ENCODE data around the gene DEFB123.

Gene DEFB123

DNA sequence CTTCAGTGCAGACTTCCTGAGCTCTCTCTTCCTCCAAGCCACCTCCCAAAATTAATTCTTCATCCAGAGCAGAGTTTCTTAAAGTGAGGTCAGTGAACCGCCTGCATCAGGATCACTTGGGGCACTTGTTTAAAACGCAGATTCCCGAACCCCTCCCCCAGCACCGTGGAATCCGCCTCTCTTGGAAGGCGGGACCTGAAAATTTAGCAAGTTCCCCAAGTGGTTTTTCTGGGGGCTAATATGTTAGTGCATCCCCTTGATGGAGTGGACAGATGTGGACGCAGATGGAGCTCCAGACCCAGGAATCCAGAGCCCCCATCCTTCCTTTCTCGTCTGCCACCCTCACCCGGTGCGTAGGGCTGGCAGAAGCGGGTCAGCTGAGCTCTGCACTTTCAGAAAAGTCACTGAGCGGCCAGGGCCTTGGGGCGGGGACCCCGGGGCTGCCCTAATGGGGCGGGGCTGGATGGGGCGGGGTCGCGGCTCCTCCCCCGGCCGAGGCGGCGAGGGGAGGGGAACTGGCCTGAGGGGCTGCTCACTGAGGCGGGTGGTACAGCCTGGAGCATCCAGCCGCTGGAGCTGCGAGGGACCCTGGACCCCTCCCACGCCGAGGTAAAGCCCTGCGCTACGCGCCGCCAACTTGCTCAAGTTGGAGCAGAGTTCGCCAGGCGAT is 34.5 kb downstream of the DEFB123 start, which contains the start of the genes DEFB124 and REM1:
Gene DEFB124, minus strand, starts transcription at position 370 of the 670 bp plus-strand sequence. CDS start 2,114 bp downstream, outside the sequence.
Gene REM1, plus strand, starts transcription at position 531 of the 670 bp plus-strand sequence. CDS start 1,158 bp downstream, outside the sequence.
- no peak for DNase-seq

DNA sequence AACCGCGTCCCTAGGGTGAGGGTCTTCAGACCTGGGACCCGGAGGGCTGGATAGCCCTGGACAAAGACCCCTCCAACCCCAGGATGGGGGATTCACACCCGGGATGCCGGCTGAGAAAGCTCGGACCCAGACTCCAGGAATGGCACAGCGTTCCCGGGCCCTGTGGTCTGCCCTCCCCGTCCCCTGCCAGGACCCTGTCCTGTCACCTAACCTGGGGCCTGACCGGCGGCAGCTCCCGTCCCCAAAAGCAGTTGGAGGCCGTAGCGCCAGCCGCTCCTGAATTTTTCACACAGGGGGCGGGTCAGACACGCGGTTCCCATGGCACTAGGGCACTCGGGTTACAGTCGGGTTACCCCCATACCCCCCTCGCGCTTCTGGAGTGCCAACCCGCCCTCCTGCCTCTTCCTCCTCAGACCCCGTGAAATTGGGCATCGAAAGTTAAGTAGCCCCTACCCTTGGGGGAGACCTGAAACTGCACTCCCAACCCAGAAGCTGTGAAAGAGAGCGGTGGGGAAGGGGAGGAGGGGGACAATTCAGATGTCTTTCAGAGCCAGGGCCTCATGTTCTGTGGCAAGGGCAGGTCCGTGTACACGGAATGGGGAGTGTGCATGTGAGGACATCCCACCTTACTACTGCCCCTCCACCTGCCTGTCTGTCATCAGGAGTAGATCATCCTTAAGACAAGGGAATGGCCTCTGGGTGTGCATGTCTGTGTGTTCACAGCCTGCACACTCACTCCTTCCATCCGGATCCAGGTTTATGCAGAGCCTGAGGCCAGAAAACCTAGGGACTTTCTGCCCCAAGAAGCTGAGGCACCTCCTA is 35.3 kb downstream of the DEFB123 start:
- DNase-seq = no peak

DNA sequence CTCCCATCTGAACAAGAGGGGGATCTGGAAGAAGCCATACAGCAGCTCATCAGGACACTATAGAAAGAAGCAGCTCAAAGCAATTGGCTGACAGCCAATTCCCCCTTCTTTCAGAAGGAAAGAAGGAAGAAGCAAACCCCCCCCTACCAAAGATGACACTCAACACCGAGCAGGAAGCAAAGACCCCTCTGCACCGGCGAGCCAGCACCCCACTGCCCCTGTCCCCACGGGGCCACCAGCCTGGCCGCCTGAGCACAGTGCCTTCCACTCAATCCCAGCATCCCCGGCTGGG is 35.8 kb downstream of the DEFB123 start:
- no peak for DNase-seq

DNA sequence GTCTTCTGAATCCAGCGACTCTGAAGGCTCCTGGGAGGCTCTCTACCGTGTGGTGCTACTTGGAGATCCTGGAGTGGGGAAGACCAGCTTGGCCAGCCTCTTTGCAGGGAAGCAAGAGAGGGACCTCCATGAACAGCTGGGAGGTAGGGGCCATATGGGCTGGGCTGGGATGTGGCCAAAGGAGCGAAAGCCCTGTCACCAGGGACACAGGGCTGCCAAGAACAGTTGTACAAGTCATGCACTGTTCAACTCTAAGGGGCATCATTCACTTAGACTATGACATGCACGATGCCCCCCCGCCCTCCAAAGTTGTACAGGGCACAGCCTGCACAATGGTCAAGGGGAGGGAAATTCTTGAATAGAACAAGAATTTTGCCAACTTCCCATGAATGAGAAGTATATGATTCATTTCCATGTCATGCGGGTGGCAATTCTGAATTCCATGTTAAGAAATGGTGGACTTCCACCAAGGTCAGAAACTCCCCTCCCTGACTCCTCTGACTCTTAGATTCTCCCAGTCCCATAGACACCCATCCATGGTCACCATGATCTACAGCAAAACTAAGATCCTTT is 36.3 kb downstream of the DEFB123 start:
- no peak for DNase-seq

DNA sequence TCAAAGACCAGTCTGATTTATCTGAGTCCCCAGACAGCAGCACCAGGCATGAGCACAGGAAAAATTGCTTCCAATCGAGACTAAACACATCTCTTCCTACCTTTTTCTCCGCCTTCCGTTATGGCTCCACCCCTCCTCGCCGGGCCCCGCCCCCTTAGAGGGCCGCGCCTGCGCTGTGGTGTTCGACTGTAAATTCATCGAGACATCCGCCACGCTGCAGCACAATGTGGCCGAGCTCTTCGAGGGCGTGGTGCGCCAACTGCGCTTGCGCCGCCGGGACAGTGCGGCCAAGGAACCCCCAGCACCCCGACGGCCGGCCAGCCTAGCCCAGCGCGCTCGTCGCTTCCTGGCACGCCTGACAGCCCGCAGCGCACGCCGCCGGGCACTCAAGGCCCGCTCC is 43.6 kb downstream of the DEFB123 start:
- no peak for DNase-seq

DNA sequence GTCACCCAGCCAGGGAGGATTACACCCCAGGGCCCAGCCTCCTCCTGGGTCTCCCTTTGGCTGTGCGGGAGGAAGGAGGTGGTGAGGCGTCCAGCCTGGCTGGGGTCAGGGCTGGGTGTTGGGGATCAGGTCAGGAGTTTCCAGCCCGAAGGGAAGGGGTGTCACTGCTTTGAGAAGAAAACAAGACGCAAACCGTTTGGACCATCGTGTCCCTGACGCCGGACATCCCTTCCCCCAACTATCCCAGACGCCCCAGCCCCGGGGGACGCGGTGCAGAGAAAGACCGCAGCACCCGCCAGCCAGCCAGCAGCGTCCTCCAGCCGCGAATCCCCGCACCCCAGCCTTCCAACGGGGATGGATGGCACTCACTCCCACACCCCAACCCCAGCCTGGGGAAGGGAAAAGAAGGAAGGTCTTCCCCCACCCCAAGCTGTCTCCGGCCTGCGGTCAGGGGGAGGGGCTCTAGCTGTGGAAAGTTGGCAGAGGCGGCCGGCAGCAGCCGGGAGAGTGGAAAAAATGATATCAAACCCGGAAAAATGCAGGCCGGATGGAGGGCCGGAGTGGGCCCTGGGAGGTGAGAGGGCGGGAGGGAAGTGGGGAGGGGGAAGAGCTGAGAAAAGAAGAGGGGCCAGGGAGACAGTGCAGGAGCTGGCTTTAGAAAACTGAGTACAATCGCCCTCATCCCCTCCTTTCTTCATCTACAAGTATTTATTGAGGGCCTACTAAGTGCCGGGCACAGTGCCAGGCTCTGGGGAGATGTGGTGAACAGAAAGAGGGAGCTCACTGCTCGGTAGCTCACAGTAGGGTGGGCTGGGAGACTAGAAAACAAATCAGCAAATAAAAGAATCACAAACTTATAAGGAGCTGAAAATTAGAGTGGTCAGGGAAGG is 45.3 kb downstream of the DEFB123 start:
- DNase-seq = no peak

DNA sequence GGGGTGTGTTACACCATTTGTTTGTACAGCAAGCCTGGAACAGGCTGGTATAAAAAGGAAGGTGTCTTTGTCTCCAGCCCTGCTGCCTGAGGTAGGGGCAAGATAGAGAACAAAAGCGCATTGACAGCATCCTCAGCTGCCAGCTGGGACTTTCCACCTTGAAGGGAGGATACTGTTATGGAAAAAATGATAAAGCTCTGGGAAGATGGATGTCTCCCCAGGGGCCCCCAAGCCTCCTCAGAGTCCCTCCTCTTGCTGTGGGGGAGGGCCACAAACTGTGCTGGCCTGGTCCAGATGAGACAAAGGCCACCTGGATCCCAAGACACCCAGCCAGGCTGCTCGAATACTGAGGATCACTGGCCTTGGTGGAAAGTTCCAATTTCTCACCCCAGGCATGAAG is 47.7 kb downstream of the DEFB123 start:
- no peak for DNase-seq

DNA sequence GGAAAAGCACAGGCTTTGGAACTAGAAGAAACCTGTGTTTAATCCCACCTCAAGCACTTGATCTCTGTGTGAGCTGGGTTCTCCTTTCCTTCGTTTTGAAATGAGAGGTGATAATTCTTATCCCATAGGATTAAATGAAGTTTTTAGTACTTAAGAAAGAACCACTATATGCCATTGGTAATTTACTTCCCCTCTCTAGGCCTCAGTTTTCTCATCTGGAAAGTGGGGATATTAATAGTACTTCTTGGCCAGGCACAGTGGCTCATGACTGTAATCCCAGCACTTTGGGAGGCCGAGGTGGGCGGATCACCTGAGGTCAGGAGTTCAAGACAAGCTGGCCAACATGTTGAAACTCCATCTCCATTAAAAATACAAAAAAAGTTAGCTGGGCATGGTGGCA is 48.7 kb downstream of the DEFB123 start:
- no peak for DNase-seq

DNA sequence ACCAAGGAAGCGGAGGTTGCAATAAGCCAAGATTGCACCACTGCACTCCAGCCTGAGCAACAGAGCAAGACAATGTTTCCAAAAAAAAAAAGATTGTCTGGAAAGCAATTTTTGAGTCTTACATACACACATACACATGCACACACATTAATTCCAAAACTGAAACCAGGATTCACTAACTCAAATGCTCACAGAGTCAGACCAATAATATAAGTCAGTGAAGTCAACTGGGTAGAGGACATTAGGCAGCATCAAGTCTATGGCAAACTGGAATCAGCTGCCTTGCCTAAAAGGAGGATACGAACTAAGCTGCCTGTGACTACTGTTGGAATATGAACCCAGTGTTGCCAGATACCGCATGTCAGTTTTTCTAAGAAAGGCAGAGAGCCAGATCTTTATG is 50.3 kb downstream of the DEFB123 start:
- DNase-seq = no peak

DNA sequence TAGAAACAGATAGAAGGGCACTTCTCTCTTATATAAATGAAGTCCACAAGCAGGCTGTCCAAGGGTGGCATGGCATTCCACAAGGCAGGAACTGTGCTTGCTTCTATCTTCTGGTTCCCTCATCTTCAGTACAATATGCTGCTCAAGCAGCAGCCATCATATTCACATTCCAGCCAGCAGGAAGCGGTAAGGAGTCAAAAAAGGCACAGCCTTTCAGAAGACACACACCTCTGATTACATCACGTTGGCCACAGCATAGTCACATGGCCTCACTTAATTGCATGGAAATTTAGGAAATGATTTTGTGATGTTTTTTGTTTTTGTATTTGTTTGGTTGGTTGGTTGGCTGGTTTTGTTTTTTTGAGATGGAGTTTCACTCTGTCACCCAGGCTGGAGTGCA is 53.7 kb downstream of the DEFB123 start:
- no peak for DNase-seq

DNA sequence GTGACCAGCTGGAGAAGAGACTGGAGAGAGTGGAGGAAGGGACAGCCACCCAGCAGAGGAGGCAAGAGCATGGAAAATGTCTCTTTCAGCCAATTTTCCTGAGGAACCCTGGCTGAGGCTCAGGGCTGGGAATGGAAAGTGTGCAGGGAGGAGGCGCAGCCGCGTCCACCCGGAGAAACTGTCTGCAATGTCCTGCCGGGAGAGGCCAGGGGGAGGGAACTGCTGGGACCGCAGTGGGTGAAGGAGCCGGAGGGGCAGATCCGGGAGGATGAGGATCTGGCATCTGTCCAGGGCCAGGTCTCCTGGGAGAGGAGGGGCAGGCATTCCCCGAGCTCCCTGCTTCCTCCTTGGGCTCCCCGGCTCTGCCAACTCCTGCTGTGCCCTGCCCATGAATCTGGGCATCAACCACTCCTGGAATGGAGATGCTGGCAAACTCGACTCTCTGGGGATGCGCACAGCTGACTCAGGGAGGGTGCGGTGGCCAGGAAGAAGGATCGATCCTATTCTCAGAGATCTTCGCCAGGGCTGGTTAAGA is 56.4 kb downstream of the DEFB123 start:
- DNase-seq = no peak

DNA sequence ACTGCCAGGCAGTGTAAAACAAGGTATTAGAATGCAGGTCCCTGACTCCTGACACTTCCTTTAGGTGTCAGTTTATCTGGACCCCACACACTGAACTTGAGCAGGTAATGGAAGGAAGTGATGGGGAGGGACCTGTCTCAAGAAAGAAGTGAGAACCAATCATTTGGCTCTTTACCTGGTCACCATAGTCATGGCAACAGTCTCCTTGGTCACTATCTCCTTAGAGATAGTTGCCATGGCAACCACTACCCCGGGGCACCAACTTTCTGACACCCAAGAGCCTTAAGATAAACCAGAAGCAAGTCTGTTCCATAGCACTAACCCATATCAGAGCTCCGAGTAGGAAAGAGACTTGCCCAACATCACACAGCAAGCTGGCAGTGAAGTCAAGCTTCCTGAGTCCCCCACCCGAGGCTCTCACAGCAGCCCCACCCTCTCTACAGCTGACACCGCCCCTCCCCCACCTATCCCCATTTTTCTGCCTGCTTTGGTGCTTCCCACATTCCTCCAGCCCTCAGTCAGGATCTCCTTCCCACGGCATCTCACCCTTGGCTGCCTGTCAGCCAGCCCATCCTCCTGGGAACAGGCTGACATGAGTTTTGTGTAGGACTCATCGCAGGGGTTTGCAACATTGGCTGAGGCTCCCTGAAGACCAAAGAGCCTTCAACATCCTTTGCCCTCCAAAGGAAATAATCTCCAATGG is 57.6 kb downstream of the DEFB123 start:
- DNase-seq = no peak
